ENCODE results near the gene SMYD3. TPM values are rescaled to one million over a fixed set of nuclear protein-coding genes. Genes with fewer than 3 reads are reported as not detected.

Gene SMYD3
- total and polyA plus RNA-seq, 10 of the 15 experiments (the other 5 are each of a cell fraction or from before 2014, with no cell fraction given) = 18.3 to 54.0 (median 24.8) TPM

- TF ChIP-seq, protein P1, sequence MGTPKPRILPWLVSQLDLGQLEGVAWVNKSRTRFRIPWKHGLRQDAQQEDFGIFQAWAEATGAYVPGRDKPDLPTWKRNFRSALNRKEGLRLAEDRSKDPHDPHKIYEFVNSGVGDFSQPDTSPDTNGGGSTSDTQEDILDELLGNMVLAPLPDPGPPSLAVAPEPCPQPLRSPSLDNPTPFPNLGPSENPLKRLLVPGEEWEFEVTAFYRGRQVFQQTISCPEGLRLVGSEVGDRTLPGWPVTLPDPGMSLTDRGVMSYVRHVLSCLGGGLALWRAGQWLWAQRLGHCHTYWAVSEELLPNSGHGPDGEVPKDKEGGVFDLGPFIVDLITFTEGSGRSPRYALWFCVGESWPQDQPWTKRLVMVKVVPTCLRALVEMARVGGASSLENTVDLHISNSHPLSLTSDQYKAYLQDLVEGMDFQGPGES (IDR thresholded peaks at IDR 0.05) = no peak
- no peak for TF ChIP-seq SIN3A (IDR thresholded peaks at IDR 0.05; ENCODE audit: low read depth, low read length)
- TF ChIP-seq BRCA1 (IDR thresholded peaks at IDR 0.05; ENCODE audit: low read depth, low read length) = no peak
- TF ChIP-seq, protein P2, sequence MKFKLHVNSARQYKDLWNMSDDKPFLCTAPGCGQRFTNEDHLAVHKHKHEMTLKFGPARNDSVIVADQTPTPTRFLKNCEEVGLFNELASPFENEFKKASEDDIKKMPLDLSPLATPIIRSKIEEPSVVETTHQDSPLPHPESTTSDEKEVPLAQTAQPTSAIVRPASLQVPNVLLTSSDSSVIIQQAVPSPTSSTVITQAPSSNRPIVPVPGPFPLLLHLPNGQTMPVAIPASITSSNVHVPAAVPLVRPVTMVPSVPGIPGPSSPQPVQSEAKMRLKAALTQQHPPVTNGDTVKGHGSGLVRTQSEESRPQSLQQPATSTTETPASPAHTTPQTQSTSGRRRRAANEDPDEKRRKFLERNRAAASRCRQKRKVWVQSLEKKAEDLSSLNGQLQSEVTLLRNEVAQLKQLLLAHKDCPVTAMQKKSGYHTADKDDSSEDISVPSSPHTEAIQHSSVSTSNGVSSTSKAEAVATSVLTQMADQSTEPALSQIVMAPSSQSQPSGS (IDR thresholded peaks at IDR 0.05; ENCODE audit: low read length) = no peak
Measured at GRCh38 chr1:245716561-245716960, 790.5 kb downstream of the SMYD3 start (continued).

DNA sequence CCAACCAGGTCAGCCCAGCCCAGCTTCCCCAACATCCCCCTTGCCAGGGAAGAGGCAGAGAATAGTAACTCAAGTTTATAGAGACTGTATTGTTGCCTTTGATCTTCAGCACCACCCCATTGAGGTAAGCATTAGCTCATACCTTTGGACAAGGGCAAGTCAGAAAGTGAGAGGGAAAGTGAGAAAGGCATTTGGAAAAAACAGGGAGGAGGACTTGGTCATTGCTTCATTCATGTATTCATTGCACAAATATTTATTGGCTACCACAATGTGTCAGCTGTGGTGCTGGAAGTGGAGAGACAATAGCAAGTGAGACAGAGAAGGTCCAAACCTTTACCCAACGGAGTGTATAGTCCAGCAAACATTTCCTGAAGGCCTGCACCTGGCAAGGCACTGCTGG, 791.1 kb downstream of the SMYD3 start:
- no peaks in the 10 kb centered on the region for H3K79me2 ChIP-seq (ENCODE audit: control insufficient read depth, insufficient read depth, low read length)
- H3K27me3 ChIP-seq (replicated peaks in 1 of 2; ENCODE audit: control insufficient read depth in 2 of 2, insufficient read depth in 2 of 2, low read length in 1 of 2) = no peaks in the 10 kb centered on the region
- no peaks in the 10 kb centered on the region for H3K36me3 ChIP-seq (ENCODE audit: control insufficient read depth in 2 of 2, insufficient read depth in 2 of 2, low read length in 1 of 2)
- no peak for TF ChIP-seq IKZF2 (IDR thresholded peaks at IDR 0.05)
- no peak for TF ChIP-seq FOS (IDR thresholded peaks at IDR 0.05; ENCODE audit: borderline replicate concordance, extremely low read depth, insufficient read length)
- FAIRE-seq (no peak), ATAC-seq (no peak), DNase-seq (ENCODE audit: low read depth, low spot score) (no peak)
- no peak overlapping the region for H2AFZ ChIP-seq (ENCODE audit: control insufficient read depth, low read depth, low read length)
- WGBS (ENCODE audit: insufficient coverage, insufficient replicate concordance, low lambda C conversion rate, missing lambda C conversion rate) = 0% methylated on average over 1 of the region's 1 CpG
- no TSS peak for BruUV-seq (replicated peaks)
- H3K27ac ChIP-seq (ENCODE audit: control insufficient read depth, insufficient read depth) = no peak overlapping the region
- ChIA-PET SMC1A (ENCODE audit: uncharacterized antibody, unreplicated experiment) (interaction anchor here (1.3 kb wide), 1 partner anchor 274 kb away, joined by 3 read pairs; no protein-coding TSS in a partner anchor), POLR2A (no interaction called here), RAD21 (ENCODE audit: unreplicated experiment) (no interaction called here), CTCF (no interaction called here)
- intact Hi-C loops (cut with micrococcal nuclease; ENCODE audit: unreplicated experiment) (no loop called here), in situ Hi-C loops (cut with MboI) (no loop called here)
- no peak overlapping the region for H3K4me2 ChIP-seq (ENCODE audit: control insufficient read depth, insufficient read depth)
- no peaks in the 10 kb centered on the region for H4K20me1 ChIP-seq (ENCODE audit: control insufficient read depth, insufficient read depth)
- H3K9me3 ChIP-seq (replicated peaks; ENCODE audit: control insufficient read depth, insufficient read depth, low read length) = no peaks in the 10 kb centered on the region
- H3K4me1 ChIP-seq (ENCODE audit: control insufficient read depth, insufficient read depth, low read length) = no peaks in the 10 kb centered on the region
- no peak overlapping the region for H3K4me3 ChIP-seq
- no peak overlapping the region for H3K9ac ChIP-seq (ENCODE audit: control insufficient read depth, insufficient read depth, low read length)
